Endodermal cell (in vitro differentiated cells): ENCODE measurements around the gene LAMB3. TPM values are rescaled to one million over a fixed set of nuclear protein-coding genes. Genes with fewer than 3 reads are reported as not detected.

Experiments
- DNase-seq: peaks from one replicate; pipeline ENCODE4 v3.0.0-alpha.2; 2017
- H3K27ac ChIP-seq: 2 replicates; pipeline ENCODE4 v1.5.1; 2013; ENCODE audit warnings: mild to moderate bottlenecking, low read depth, low read length, moderate library complexity
- H3K27me3 ChIP-seq: 2 replicates; pipeline ENCODE4 v1.6.1; 2013; ENCODE audit warnings: mild to moderate bottlenecking, low read length, moderate library complexity; ENCODE audit not compliant: insufficient read depth, control insufficient read depth, poor library complexity, severe bottlenecking
- H3K36me3 ChIP-seq: 2 replicates; pipeline ENCODE4 v1.7.0; 2013; ENCODE audit warnings: mild to moderate bottlenecking, low read length, moderate library complexity; ENCODE audit not compliant: control insufficient read depth, insufficient read depth
- H3K4me1 ChIP-seq: one replicate; pipeline ENCODE4 v1.7.0; 2013; ENCODE audit warnings: low read length; ENCODE audit not compliant: control insufficient read depth, insufficient read depth
- H3K4me3 ChIP-seq: 2 replicates; pipeline ENCODE4 v1.5.1; 2013; ENCODE audit warnings: mild to moderate bottlenecking, low read length, moderate library complexity
- H3K9ac ChIP-seq: 2 replicates; pipeline ENCODE4 v1.6.1; 2013; ENCODE audit warnings: mild to moderate bottlenecking, low read length, moderate library complexity; ENCODE audit not compliant: poor library complexity, severe bottlenecking; ENCODE audit errors: extremely low read depth
- H3K9me3 ChIP-seq: 2 replicates; pipeline ENCODE4 v1.6.1; 2013; ENCODE audit warnings: mild to moderate bottlenecking, low read length, moderate library complexity; ENCODE audit not compliant: control insufficient read depth
- H3K27ac Mint-ChIP-seq: 2 replicates; pipeline ENCODE4 v1.8.0; 2020; ENCODE audit warnings: mixed read lengths
- H3K27me3 Mint-ChIP-seq: 2 replicates; pipeline ENCODE4 v1.8.0; 2021; ENCODE audit warnings: mild to moderate bottlenecking, mixed read lengths; ENCODE audit not compliant: insufficient read depth
- H3K36me3 Mint-ChIP-seq: 2 replicates; pipeline ENCODE4 v1.8.0; 2020; ENCODE audit warnings: low read depth, mixed read lengths
- H3K4me1 Mint-ChIP-seq: 2 replicates; pipeline ENCODE4 v1.8.0; 2020; ENCODE audit warnings: mixed read lengths
- H3K4me3 Mint-ChIP-seq: 2 replicates; pipeline ENCODE4 v1.8.0; 2020; ENCODE audit warnings: mild to moderate bottlenecking, moderate library complexity, mixed read lengths
- H3K9me3 Mint-ChIP-seq: 2 replicates; pipeline ENCODE4 v1.8.0; 2020; ENCODE audit warnings: mild to moderate bottlenecking, mixed read lengths
- CTCF ChIP-seq: fragments of 200-600 bp; sonication (generic); conservative IDR thresholded peaks from 2 replicates; pipeline ENCODE4 v1.5.0; 2021; ENCODE audit warnings: antibody characterized with exemption, mild to moderate bottlenecking
- WGBS, 2 experiments: methylation state at CpG; one replicate each; pipeline versions ENCODE4 v1.1.5 to v1.1.7; 2013; ENCODE audit warnings: missing lambda C conversion rate in 2 of 2, mixed read lengths in 1 of 2; ENCODE audit not compliant: insufficient coverage in 1 of 2, insufficient read length in 1 of 2; 5-methylcytosine and 5-hydroxymethylcytosine counted together
- total RNA-seq, 2 donors: library from RNA; stranded (reverse); fragmentation: NEBNext Ultra II Directional in 1 of 2; extraction: Animal tissue kit (Norgen Biotek cat#: 25700) in 1 of 2; gene quantifications; 2 replicates in 1 of 2; 3 replicates in 1 of 2; pipeline ENCODE4 v1.2.1, GENCODE V29; 2021

The LAMB3 gene
- total RNA-seq, 2 donors from 2014 or later: 0.53 to 1.9 TPM

GRCh38 chr1:209667103-209667502, 14.9 kb upstream of the LAMB3 start:
- H3K4me1 ChIP-seq: no peaks in the 10 kb centered on the region
- Mint-ChIP-seq H3K4me1 (no peaks in the 10 kb centered on the region), H3K36me3 (no peaks in the 10 kb centered on the region), H3K27me3 (peaks cover 35% of the 10 kb centered on the region), H3K9me3 (no peaks in the 10 kb centered on the region), H3K27ac (no peak overlapping the region), H3K4me3 (no peak overlapping the region)
- no peaks in the 10 kb centered on the region for H3K9me3 ChIP-seq
- TF ChIP-seq CTCF: no peak
- no peak overlapping the region for H3K27ac ChIP-seq
- no peak overlapping the region for H3K9ac ChIP-seq
- H3K4me3 ChIP-seq: no peak overlapping the region
- WGBS, 2 experiments: 73 to 100% methylated on average over 1 of the region's 1 CpG
- no peak for DNase-seq
- H3K36me3 ChIP-seq: no peaks in the 10 kb centered on the region
- peaks cover 28% of the 10 kb centered on the region for H3K27me3 ChIP-seq

GRCh38 chr1:209662879-209663327, 10.7 kb upstream of the LAMB3 start:
- no peak for DNase-seq
- Histone ChIP-seq H3K36me3 (no peaks in the 10 kb centered on the region), H3K9ac (no peak overlapping the region), H3K9me3 (no peaks in the 10 kb centered on the region), H3K27me3 (peaks cover 12% of the 10 kb centered on the region), H3K27ac (no peak overlapping the region), H3K4me3 (no peak overlapping the region), H3K4me1 (peaks cover 7% of the 10 kb centered on the region)
- no peak for TF ChIP-seq CTCF
- Mint-ChIP-seq H3K9me3 (no peaks in the 10 kb centered on the region), H3K27ac (no peak overlapping the region), H3K27me3 (peaks cover 12% of the 10 kb centered on the region), H3K4me1 (peaks cover 14% of the 10 kb centered on the region), H3K4me3 (no peak overlapping the region), H3K36me3 (no peaks in the 10 kb centered on the region)
- 91 to 95% methylated on average over 3 of the region's 3 CpGs for WGBS, 2 experiments

- no peaks in the 10 kb centered on the region for H3K9me3 ChIP-seq
- peaks cover 7% of the 10 kb centered on the region for H3K4me1 ChIP-seq
- H3K9ac ChIP-seq: no peak overlapping the region
- peaks cover 6% of the 10 kb centered on the region for H3K27me3 ChIP-seq
- Mint-ChIP-seq H3K36me3 (no peaks in the 10 kb centered on the region), H3K27ac (no peak overlapping the region), H3K9me3 (no peaks in the 10 kb centered on the region), H3K27me3 (peaks cover 12% of the 10 kb centered on the region), H3K4me3 (no peak overlapping the region), H3K4me1 (peaks cover 21% of the 10 kb centered on the region)
- H3K4me3 ChIP-seq: no peak overlapping the region
- 89 to 91% methylated on average over 1 of the region's 1 CpG for WGBS, 2 experiments
- no peak overlapping the region for H3K27ac ChIP-seq
- TF ChIP-seq CTCF: no peak
- no peaks in the 10 kb centered on the region for H3K36me3 ChIP-seq
- no peak for DNase-seq
These were observed 8.8 kb upstream of the LAMB3 start for GRCh38 chr1:209661071-209661470.
